Endothelial cell of umbilical vein (primary cell): Measurements from ENCODE around the gene NKX2-3. TPM values are rescaled to one million over a fixed set of nuclear protein-coding genes. Genes with fewer than 3 reads are reported as not detected.

ENCODE experiments used
- BruUV-seq: library from RNA; stranded (reverse); fragments of 400-500 nt; replicated peaks from 2 replicates; lab custom pipeline; 2021; lab: Mats Ljungman, UMichigan
- CTCF ChIA-PET: fragments of 300-600, 350-600 bp; sonication (Branson Sonifier 250); formaldehyde crosslinking; loops from one replicate; lab custom pipeline; 2021; ENCODE audit warnings: antibody characterized with exemption, inconsistent platforms; lab: Charles Lee
- POLR2A ChIA-PET: fragments of 300-600, 350-600 bp; sonication (Branson Sonifier 250); formaldehyde crosslinking; loops from one replicate; lab custom pipeline; 2021; ENCODE audit warnings: antibody characterized with exemption, inconsistent platforms; lab: Charles Lee
- DNase-seq: peaks from one replicate; pipeline ENCODE4 v3.0.0-alpha.2; 2011; ENCODE audit warnings: low read depth, low spot score
- FAIRE-seq: peaks from 2 replicates; lab custom pipeline; 2011; peaks lifted over from hg19 to GRCh38; lab: Jason Lieb, UNC
- H2AFZ ChIP-seq: 2 replicates; pipeline ENCODE4 v1.6.0; 2012; ENCODE audit warnings: low read depth, low read length, control low read depth, inconsistent platforms
- H3K27ac ChIP-seq: 2 replicates; pipeline ENCODE4 v1.5.1; 2011; ENCODE audit warnings: low read depth, mild to moderate bottlenecking, control low read depth, low read length, moderate library complexity; ENCODE audit not compliant: insufficient read depth
- H3K27me3 ChIP-seq, 2 experiments: 2 replicates each; pipeline versions ENCODE4 v1.6.0 to v1.6.1; 2011; ENCODE audit warnings: low read length in 2 of 2, mixed read lengths in 1 of 2; ENCODE audit not compliant: control insufficient read depth in 2 of 2, insufficient read depth in 2 of 2
- H3K36me3 ChIP-seq, 2 experiments: 2 replicates in 1 of 2; 3 replicates in 1 of 2; pipeline ENCODE4 v1.5.1; 2011; ENCODE audit warnings: low read length in 2 of 2, mild to moderate bottlenecking in 1 of 2, moderate library complexity in 1 of 2; ENCODE audit not compliant: control insufficient read depth in 2 of 2, insufficient read depth in 2 of 2; ENCODE audit errors: extremely low read depth in 1 of 2
- H3K4me1 ChIP-seq: 3 replicates; pipeline ENCODE4 v1.5.1; 2011; ENCODE audit warnings: mild to moderate bottlenecking, low read length; ENCODE audit not compliant: control insufficient read depth, insufficient read depth; ENCODE audit errors: extremely low read depth
- H3K4me2 ChIP-seq: 2 replicates; pipeline ENCODE4 v1.6.1; 2011; ENCODE audit warnings: low read length, control low read depth, mixed read lengths; ENCODE audit not compliant: insufficient read depth
- H3K4me3 ChIP-seq, 3 experiments: fragments of 200-600 bp in 1 of 3; sonication (generic), shearing (Covaris generic) in 1 of 3; replicated peaks in 1 of 3; 2 replicates each; pipeline ENCODE4 v1.5.1; 2011 to 2016; ENCODE audit warnings: control low read depth in 3 of 3, low read length in 3 of 3, mild to moderate bottlenecking in 2 of 3, inconsistent platforms in 1 of 3, low read depth in 1 of 3, moderate library complexity in 1 of 3; ENCODE audit not compliant: insufficient read depth in 1 of 3
- H3K79me2 ChIP-seq: 2 replicates; pipeline ENCODE4 v1.6.0; 2012; ENCODE audit warnings: low read length, inconsistent platforms; ENCODE audit not compliant: control insufficient read depth, insufficient read depth
- H3K9ac ChIP-seq: replicated peaks from 2 replicates; pipeline ENCODE3; 2011; ENCODE audit warnings: low read length, control low read depth; ENCODE audit not compliant: insufficient read depth; ENCODE audit errors: extremely low read depth
- H3K9me1 ChIP-seq: replicated peaks from 3 replicates; pipeline ENCODE4 v1.6.0; 2011; ENCODE audit warnings: mild to moderate bottlenecking, low read length; ENCODE audit not compliant: control insufficient read depth, insufficient read depth; ENCODE audit errors: extremely low read depth
- H3K9me3 ChIP-seq: replicated peaks from 2 replicates; pipeline ENCODE4 v1.5.1; 2012; ENCODE audit warnings: low read length, inconsistent platforms; ENCODE audit not compliant: control insufficient read depth, insufficient read depth
- H4K20me1 ChIP-seq: replicated peaks from 2 replicates; pipeline ENCODE3; 2011; ENCODE audit warnings: mild to moderate bottlenecking, low read length; ENCODE audit not compliant: control insufficient read depth, insufficient read depth; ENCODE audit errors: extremely low read depth
- EZH2 ChIP-seq: IDR thresholded peaks from 2 replicates; pipeline ENCODE4 v1.6.1; 2012; ENCODE audit warnings: borderline replicate concordance, low read depth, mild to moderate bottlenecking, moderate library complexity, low read length, inconsistent platforms; ENCODE audit not compliant: severe bottlenecking
- MAX ChIP-seq: IDR thresholded peaks from 2 replicates; pipeline ENCODE4 v1.6.1; 2011; ENCODE audit not compliant: insufficient read depth, insufficient read length
- POLR2A ChIP-seq: IDR thresholded peaks from 2 replicates; pipeline ENCODE4 v1.6.1; 2012; ENCODE audit warnings: low read depth, mild to moderate bottlenecking, control low read depth, low read length
- dilution Hi-C: fragments of 300-500 bp; cut with MboI; formaldehyde crosslinking; loops from one replicate; pipeline ENCODE4 v1.15.0; 2019; ENCODE audit warnings: low sequenced_read_pairs; ENCODE audit not compliant: extremely low pct_ligation_motif_present
- intact Hi-C: fragments of 100-400 bp; cut with micrococcal nuclease; formaldehyde crosslinking; loops from one replicate; pipeline ENCODE4 v1.10.0; 2022
- polyA plus RNA-seq, 4 experiments: library from polyadenylated mRNA; depleted of rRNA in 3 of 4; stranded (reverse) in 3 of 4; unstranded in 1 of 4; fragments of >200 nt; gene quantifications; 2 replicates each; pipeline versions ENCODE4 v1.2.1 to v1.2.3, GENCODE V29; 2011 to 2012; ENCODE audit warnings: missing spikeins in 1 of 4
- total RNA-seq: library from RNA; stranded (reverse); gene quantifications from 2 replicates; pipeline ENCODE4 v1.2.3, GENCODE V29; 2021

NKX2-3 gene
- total and polyA plus RNA-seq, 2 donors (not counting 3 experiments of a cell fraction or from before 2014, with no cell fraction given), result not detected

GRCh38 chr10:99529591-99530107 lies 3.1 kb upstream of the NKX2-3 start:
- Histone ChIP-seq H3K79me2 (no peaks in the 10 kb centered on the region), H3K27me3 (peaks cover 97 to 99% of the 10 kb centered on the region in 2 experiments), H3K9me3 (no peaks in the 10 kb centered on the region), H3K9ac (no peak overlapping the region), H3K4me2 (no peak overlapping the region), H4K20me1 (no peaks in the 10 kb centered on the region), H3K27ac (no peak overlapping the region), H3K4me3 (no peak overlapping the region), H3K4me1 (no peaks in the 10 kb centered on the region), H3K36me3 (no peaks in the 10 kb centered on the region), H2AFZ (no peak overlapping the region), H3K9me1 (no peaks in the 10 kb centered on the region)
- DNase-seq (no peak), FAIRE-seq (no peak)
- TF ChIP-seq MAX, result no peak
- TF ChIP-seq EZH2, result peak; percentile 79
- ChIA-PET CTCF (interaction anchor here (1.8 kb wide), 1 partner anchor 93 kb away, joined by 7 read pairs; no protein-coding TSS in a partner anchor), POLR2A (no interaction called here)
- BruUV-seq, result no TSS peak
- dilution Hi-C loops, result no loop called here
- intact Hi-C loops, result loop anchor here (5.0 kb wide), 1 partner anchor 97 kb away; the partner anchor contains the start of gene GOT1

- ChIA-PET POLR2A (no interaction called here), CTCF (interaction anchor here (1.0 to 1.8 kb wide), 2 partner anchors 94 kb away, joined by 4 to 7 read pairs; no protein-coding TSS in a partner anchor)
- H3K9me1 ChIP-seq, result no peaks in the 10 kb centered on the region
- no peak overlapping the region for H3K9ac ChIP-seq
- no peaks in the 10 kb centered on the region for H3K36me3 ChIP-seq
- no TSS peak for BruUV-seq
- TF ChIP-seq EZH2 (peak; percentile 69), POLR2A (no peak)
- no peaks in the 10 kb centered on the region for H3K9me3 ChIP-seq
- H4K20me1 ChIP-seq, result no peaks in the 10 kb centered on the region
- DNase-seq, result no peak
- peaks cover 95 to 98% of the 10 kb centered on the region in 2 experiments for H3K27me3 ChIP-seq
- dilution Hi-C loops, result no loop called here
- no peaks in the 10 kb centered on the region for H3K4me1 ChIP-seq
- no peak overlapping the region for H2AFZ ChIP-seq
- H3K27ac ChIP-seq, result no peak overlapping the region
- no peak for FAIRE-seq
- no peaks in the 10 kb centered on the region for H3K79me2 ChIP-seq
- H3K4me3 ChIP-seq, result no peak overlapping the region
- intact Hi-C loops, result no loop called here
- H3K4me2 ChIP-seq, result no peak overlapping the region
These were observed 2.4 kb upstream of the NKX2-3 start for GRCh38 chr10:99530108-99531025.
